GM19395 (cell line): ENCODE data around the gene TBC1D22B.
"Not testable (repeated sequence)": the region's sequence is repeated elsewhere in the genome, so short reads cannot be mapped to it uniquely, and the experiment has no call there.

Source experiments
- ATAC-seq: cut with Tn5 transposase; IDR thresholded peaks from one replicate; pipeline ENCODE4 v1.9.1; 2021; ENCODE audit warnings: mild to moderate bottlenecking, moderate library complexity; ENCODE audit not compliant: unreplicated experiment

Gene TBC1D22B

DNA sequence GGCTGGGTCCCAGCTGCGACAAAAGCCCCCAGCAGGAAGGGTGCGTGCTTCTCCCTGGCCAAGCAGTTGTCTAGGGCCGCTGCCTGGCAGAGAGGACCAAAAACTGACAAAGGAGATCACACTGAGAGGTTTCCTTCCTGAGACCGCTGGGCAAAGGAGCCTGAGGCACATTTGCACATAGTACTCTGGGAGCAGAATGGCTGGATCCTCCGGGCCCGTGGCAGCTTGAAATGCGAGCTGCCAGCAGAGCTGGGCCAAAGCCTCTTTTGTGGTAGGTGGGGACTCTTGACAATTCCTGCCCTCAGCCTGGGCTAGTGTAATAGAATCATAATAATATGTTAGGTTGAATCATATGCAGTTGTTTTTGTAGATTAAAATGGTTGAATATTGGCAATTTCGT, 63.1 kb downstream of the TBC1D22B start:
- no peak for ATAC-seq

DNA sequence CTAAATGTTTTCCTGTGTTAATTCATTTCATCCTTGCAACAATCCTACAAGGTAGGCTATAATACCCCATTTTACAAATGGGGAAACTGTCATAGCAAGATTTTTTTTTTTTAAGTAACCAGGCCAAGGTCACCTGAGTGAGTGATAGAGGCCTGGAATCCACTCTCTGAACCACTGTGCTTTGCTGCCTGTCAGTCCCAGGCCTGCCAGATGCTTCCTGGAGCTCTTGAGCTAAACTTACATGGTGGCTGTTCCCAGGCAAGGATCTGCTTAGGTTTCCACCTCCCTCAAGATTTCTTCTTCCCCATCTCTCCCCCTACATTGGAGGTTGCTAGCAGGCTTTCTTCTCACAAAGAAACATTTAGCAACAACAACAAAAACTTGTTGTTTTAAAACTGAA, 63.5 kb downstream of the TBC1D22B start:
- no peak for ATAC-seq

DNA sequence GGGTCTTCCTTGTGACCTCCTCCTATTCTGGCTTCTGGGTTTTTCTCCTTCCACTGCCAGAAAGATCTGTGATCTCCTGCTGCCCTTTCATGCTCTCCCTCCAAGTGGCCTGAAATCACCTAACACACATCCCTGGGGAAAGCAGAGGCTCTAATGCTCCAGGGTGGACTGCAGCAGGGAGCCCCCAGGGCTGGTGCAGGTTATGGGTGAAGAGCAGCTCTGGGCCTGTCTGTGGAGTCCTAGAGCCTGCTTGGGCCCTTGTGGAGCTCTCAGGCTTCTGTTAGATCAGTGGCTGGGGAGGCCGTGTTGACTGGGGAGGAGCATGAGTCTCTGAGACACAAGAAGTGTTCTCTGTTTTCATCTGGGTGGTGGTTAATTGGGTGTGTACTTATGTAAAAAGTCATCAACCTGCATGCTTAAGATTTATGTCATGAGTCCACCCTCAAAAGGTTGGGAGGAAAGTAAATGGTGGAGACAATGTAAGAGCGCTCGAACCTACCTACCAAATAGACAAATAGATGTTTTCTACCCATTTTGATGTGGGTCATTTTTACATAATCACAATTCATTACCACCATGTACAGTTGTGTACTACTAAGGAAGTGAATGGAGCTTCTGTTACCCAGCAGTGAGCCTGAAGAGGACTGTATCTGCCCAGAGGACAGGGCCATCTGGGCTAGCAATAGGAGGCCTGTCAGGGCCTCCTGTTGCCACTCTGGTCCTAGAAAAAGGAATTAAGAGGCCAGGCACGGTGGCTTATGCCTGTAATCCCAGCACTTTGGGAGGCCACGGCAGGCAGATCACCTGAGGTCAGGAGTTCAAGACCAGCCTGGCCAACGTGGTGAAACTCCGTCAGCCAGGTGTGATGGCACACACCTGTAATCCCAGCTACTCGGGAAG, 64.2 kb downstream of the TBC1D22B start:
- ATAC-seq = no peak

DNA sequence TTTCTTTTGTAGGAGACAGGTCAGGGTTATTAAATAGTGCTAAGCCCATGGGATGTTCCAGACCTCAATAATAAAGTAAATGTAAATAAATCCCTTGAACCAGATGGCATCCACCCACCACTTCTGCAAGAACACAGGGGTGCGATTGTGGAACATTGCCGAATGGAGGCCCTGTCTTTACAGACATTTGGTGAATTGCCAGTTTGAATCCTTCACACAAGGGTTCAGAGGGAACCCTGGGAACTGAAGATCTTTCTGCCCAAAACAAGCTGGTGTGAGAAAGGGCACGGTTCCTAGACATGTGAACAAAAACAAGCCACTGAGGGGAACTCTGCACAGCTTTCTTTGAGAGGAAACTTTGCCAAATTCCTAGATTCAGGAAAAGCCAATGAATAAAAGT, 66.0 kb downstream of the TBC1D22B start:
- no peak for ATAC-seq

DNA sequence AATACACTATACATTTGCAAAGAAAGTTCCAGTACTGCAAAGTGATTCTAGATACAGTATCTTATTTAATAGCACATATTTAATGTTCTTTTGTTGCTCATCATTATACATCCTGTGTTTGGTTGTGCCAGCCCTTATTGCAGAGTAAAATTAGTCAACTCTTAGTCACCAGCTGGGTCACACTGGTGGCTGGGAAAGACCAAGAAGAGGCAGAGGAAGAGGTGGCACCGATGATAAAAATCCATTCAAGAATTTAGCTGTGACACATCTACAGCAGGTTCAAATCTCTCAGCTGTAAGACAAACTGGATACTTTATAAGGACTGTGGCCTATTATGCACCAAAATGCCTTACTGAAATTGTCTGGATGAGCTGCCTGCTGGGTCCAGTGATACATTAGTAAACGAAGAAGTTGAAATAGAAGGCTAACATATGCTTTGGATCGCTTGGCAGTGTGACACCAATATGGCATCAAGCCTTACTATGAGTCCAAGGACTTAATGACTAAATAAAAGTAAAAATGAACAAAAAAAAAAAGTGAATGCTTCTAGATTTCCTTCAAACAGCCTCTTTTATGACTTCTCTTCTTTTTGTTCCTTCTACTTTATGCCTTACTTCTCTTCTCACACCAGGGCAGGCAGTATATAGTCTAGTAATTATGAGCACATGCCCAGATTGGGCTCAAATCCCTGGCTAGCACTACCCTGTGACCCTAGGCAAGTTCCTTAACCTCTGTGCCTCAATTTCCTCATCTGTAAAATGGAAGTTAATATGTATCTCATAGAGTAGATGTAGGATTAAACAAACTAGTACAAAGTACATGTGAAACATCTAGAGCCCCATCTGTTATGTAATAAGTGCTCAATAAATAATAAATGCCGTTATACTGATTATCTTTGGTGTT, 66.8 kb downstream of the TBC1D22B start:
- no peak for ATAC-seq

DNA sequence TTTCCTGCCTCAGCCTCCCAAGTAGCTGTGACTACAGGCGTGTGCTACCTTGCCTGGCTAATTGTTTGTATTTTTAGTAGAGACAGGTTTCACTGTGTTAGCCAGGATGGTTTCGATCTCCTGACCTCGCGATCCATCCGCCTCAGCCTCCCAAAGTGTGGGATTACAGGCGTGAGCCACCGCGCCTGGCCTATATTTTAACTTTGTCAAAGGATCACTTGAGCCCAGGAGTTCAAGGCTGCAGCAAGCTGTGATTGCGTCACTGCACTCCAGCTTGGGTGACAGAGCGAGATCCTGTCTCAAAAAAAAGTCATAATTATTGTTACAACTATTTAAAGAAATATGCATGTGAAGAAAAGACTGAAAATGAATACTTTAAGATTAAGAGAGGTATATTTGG, 72.8 kb downstream of the TBC1D22B start:
- not testable (repeated sequence) for ATAC-seq

DNA sequence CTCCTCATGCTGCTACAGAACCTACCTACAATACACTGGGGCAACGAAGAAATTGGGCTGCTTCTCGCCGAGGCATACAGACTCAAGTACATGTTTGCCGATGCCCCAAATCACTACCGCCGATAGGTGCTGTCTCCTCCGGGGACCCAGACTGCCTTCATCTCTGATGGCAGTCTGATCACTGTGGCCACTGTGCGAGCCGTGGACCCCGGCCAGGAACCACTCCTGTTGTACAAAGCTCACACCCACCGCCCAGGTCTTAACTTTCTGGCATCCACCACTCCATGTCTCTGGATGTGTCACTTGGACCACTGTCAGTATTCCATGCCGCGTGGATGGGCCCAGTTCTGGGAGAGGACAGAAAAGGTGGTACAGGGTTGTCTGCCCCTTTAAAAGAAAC, 73.5 kb downstream of the TBC1D22B start:
- no peak for ATAC-seq

DNA sequence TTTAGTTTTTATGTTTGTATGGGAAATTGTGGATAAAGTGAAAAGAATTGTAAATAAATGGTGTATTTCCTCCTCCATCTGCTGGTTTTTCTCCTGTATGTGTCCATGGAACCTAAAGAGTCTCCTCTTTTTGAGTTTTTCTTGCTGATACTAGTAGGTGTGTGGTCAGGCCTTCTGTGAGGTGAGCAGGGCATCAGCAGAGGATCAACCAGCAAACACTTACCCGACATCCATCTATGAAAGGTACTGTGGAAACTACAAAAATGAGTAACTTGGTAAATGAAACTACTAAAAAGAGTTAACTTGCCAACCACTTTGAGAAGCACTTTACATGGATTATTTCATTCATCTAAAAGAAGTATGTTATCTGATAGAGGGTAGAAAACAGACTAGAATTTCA, 75.3 kb downstream of the TBC1D22B start:
- no peak for ATAC-seq

DNA sequence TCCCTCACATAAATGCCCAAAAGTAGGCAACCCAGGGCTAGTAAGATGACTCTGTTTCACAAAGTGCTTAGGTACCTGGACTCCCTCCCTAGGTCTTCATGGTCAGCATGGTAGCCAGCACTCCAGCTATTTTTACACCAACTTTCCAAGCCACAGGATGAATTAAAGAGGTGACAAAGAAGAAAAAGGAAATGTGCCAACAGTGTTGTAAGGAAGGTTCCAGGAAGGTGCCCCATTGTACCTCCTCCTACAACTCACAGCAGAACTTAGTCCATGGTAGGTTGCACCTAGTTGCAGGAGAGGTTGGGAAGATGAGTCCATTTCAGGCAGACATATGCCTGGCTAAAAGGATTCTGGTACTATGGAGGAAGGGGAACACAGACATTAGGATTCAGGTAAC, 76.5 kb downstream of the TBC1D22B start:
- ATAC-seq = no peak

DNA sequence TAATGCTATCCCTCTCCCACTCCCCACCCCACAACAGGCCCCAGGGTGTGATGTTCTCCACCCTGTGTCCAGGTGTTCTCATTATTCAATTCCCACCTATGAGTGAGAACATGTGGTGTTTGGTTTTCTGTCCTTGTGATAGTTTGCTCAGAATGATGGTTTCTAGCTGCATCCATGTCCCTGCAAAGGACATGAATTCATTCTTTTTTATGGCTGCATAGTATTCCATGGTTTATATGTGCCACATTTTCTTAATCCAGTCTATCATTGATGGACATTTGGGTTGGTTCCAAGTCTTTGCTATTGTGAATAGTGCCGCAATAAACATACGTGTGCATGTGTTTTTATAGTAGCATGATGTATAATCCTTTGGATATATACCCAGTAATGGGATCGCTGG, 80.7 kb downstream of the TBC1D22B start:
- not testable (repeated sequence) for ATAC-seq

DNA sequence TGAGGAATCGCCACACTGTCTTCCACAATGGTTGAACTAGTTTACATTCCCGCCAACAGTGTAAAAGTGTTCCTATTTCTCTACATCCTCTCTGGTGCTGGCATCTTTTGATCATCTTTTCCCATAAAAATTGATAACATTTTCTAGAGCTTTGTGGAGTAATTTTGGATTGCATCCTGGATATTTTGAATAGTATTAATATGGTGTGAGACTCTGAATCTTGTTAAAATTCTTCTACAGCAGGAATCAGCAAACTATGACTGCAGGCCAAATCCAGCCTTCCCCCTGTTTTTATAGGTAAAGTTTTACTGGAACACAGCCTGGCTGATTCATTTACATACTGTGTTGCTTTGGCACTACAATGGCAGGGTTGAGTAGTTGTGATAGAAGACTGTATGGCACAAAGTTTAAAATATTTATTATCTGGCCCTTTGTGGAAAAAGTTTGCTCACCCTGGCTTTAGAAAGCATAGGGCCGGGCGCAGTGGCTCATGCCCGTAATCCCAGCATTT, 81.2 kb downstream of the TBC1D22B start:
- ATAC-seq = no peak

DNA sequence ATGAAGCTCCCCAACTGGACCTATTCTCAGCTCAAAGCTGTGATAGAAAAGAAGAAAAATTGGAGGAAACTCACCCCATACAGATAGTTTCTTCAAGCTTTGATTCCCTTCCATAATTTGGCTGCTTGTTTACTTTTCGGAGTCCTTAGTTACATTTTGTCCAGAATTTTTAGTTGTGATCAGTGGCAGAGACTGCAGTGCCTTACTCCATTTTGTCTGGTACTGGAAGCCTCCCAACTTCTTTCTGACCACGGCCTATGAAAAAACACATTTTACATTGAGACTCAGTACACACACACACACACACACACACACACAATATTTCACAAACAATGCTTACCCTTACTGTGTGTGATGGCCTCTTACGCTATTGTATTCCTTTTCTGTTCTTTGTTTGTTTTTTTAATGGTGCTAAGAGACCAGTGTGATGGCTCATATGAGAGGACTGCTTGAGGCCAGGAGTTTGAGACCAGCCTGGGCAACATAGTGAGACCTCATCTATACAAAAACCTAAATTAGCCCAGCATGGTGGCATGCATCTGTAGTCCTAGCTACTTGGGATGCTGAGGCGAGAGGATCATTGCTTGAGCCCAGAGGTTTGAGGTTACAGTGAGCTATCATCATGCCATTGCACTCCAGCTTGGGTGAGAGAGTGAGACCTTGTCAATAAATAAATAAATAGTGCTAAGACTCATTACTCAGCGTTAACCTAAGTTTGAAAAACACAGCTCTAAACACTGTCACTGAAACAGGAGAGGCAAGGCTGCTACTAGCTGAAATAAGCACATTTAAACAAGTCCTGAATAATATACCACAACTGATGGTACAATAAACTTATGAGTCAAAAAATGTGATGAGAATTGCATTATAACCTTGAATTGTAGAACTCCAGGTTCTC, 82.4 kb downstream of the TBC1D22B start:
- ATAC-seq = no peak

DNA sequence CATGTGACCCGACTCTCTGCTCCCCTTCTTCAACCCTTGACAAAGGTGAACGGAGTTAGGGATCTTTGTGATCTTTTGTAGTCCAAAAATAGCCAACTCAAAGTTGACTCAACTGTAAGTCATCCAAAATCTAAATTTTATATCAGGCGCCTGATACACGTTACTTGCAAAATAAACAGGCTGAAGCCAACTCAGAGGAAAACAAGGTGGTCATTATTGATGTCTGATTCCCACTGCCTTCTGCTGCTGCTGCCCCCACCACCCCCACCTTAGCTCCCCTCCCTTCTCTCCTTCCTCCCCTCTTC, 83.0 kb downstream of the TBC1D22B start:
- ATAC-seq = no peak

DNA sequence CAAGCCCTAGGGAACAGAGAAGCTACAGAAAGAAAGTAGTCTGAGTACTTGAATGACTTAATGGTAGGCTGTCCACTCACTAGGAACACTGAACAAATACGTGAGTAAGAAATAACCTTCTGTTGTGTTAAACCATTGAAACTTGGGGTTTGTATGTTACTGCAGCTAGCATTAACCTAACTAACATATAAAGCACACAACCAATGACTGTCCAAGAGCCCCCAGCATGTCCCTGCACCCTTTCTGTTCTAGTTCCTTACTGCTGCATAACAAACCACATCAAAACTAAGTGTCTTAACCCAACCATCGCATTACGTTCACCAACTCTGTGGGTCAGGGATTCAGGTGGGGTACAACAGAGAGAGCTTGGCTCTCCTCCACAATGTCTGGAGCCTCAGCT, 85.7 kb downstream of the TBC1D22B start:
- no peak for ATAC-seq

DNA sequence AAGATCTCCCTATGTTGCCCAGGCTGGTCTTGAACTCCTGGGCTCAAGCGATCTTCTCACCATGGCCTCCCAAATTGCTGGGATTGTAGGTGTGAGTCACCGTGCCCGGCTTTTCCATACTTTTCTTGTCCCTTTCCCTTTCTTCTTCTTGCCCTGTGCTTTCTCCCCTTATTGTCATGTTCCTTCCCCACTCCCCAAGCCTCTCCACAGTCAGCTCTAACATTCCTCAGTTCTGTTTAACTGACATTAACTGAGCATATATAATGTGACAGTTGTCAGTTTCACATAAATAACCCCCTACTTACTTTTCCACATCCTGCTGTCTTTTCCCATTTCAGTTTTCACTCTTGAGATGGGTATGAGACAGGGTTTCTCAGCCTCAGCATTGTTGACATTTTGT, 86.7 kb downstream of the TBC1D22B start:
- no peak for ATAC-seq

DNA sequence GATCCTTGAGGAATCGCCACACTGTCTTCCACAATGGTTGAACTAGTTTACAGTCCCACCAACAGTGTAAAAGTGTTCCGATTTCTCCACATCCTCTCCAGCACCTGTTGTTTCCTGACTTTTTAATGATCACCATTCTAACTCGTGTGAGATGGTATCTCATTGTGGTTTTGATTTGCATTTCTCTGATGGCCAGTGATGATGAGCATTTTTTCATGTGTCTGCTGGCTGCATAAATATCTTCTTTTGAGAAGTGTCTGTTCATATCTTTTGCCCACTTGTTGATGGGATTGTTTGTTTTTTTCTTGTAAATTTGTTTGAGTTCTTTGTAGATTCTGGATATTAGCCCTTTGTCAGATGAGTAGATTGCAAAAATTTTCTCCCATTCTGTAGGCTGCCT, 88.2 kb downstream of the TBC1D22B start:
- not testable (repeated sequence) for ATAC-seq

DNA sequence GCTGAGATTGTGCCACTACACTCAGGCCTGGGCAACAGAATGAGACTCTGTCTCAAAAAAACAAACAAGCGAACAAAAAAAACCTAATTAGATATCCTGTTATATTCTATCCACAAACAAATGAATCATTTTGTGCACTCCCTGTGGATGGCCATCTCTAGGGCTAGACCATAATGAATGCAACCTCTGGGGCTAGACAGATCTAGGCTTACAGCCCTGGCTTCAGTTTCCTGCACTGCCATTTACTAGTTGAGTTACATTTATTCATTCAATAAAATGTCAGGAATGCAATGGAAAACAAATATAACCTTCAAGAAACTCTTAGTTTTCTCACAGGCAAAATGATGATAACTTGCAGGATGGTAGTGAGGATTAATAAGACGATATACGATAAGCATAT, 89.6 kb downstream of the TBC1D22B start:
- no peak for ATAC-seq

DNA sequence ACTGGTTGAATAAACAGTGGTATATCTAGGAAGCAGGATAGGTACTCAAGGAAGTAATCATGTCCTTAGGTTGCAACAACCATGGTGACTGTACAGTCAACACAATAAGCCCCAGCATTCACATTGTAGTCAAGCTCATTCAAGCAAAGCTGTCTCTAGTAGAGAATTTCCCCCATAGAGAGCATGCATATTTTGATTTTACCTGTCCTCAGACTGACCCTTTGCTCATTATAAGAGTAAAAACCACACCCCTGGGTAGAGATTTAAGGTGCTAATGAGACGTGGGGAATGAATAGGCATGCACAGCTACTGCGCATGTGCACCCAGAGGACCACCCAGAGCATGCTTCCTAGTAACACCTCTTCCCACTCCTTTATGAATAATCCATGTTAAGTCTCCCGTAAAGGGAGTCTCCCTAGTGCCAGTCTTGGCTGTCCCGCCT, 90.1 kb downstream of the TBC1D22B start:
- ATAC-seq = no peak

DNA sequence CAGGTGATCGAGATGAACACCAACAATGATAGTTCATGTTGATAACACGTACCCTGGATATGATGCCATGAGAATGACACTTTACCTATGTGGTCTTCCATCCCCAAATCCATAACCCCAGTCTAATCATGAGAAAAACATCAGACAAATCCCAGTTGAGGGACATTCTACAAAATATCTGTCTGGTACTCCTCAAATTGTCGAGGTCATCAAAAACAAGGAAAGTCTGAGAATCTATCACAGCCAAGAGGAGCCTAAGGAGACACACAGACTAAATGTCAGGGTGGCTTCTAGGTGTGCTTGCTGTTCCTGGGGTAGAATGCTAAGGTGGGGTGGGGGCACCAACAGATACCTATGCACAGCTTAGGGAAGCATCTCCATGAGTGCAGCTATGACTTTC, 93.5 kb downstream of the TBC1D22B start:
- ATAC-seq = no peak

DNA sequence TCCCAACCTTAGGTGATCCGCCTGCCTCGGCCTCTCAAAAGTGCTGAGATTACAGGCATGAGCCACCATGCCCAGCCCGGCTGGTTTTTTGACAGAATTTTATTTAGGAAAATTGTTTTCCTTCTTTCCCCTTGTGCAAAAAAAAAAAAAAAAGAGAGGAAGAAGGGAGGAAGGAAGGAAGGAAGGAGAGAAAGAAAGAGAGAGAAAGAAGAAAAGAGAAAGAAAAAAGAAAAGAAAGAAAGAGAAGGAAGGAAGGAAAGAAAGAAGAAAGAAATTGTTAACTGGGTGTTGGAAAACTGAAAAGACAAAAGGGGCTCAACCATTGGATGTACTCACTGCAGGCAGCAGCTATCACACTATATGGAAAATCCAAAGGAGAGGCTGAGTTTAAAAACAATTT, 94.8 kb downstream of the TBC1D22B start:
- ATAC-seq = no peak
